Lung (tissue), 12 donors: ENCODE results near the gene ZNF48. TPM values are rescaled to one million over a fixed set of nuclear protein-coding genes. Genes with fewer than 3 reads are reported as not detected.

ENCODE experiments used
- ATAC-seq: fragments of 200-7000 bp; cut with Tn5 transposase; one replicate; pipeline ENCODE4 v1.9.1; 2020; ENCODE audit warnings: moderate number of reproducible peaks; ENCODE audit not compliant: insufficient read depth, low FRiP score
- DNase-seq, 3 donors: peaks; one replicate each; pipeline ENCODE4 v3.0.0-alpha.2; 2013 to 2017
- H3K27ac ChIP-seq, 2 donors: one replicate each; pipeline ENCODE4 v1.5.1; 2013; ENCODE audit warnings: mild to moderate bottlenecking in 2 of 2, moderate library complexity in 2 of 2, control low read depth in 1 of 2, inconsistent platforms in 1 of 2, low read depth in 1 of 2, low read length in 1 of 2
- H3K27me3 ChIP-seq, 3 donors: one replicate each; pipeline ENCODE4 v1.5.1; 2013; ENCODE audit warnings: low read length in 2 of 3; ENCODE audit not compliant: control insufficient read depth in 3 of 3, insufficient read depth in 3 of 3
- H3K36me3 ChIP-seq, 4 donors: one replicate each; pipeline ENCODE4 v1.5.1; 2013; ENCODE audit warnings: low read length in 4 of 4, mild to moderate bottlenecking in 1 of 4, moderate library complexity in 1 of 4; ENCODE audit not compliant: control insufficient read depth in 4 of 4, insufficient read depth in 4 of 4
- H3K4me1 ChIP-seq, 5 donors: one replicate each; pipeline ENCODE4 v1.5.1; 2013; ENCODE audit warnings: low read length in 5 of 5, mild to moderate bottlenecking in 2 of 5, moderate library complexity in 1 of 5; ENCODE audit not compliant: control insufficient read depth in 5 of 5, insufficient read depth in 5 of 5
- H3K4me3 ChIP-seq: one replicate; pipeline ENCODE4 v1.5.1; 2013; ENCODE audit warnings: mild to moderate bottlenecking, control low read depth, moderate library complexity
- H3K9ac ChIP-seq, 2 donors: one replicate each; pipeline ENCODE4 v1.5.1; 2013; ENCODE audit warnings: low read length in 2 of 2, control low read depth in 1 of 2; ENCODE audit not compliant: insufficient read depth in 1 of 2
- H3K9me3 ChIP-seq, 4 donors: one replicate each; pipeline ENCODE4 v1.5.1; 2013; ENCODE audit warnings: low read length in 3 of 4, mild to moderate bottlenecking in 1 of 4, moderate library complexity in 1 of 4; ENCODE audit not compliant: control insufficient read depth in 4 of 4, insufficient read depth in 3 of 4
- CTCF ChIP-seq: IDR thresholded peaks from 2 replicates; pipeline ENCODE4 v1.5.1; 2012; ENCODE audit warnings: mild to moderate bottlenecking; ENCODE audit errors: control extremely low read depth, extremely low read depth
- WGBS, 2 donors: extraction: QIAGEN DNeasy Blood & Tissue Kit; methylation state at CpG; one replicate each; pipeline ENCODE4 v1.1.7; 2013; 5-methylcytosine and 5-hydroxymethylcytosine counted together
- polyA plus RNA-seq, 2 donors: library from polyadenylated mRNA; stranded (reverse); fragments of 200-250 nt; gene quantifications; one replicate each; pipeline ENCODE4 v1.2.1, GENCODE V29; 2013
- total RNA-seq, 2 donors: library from RNA; depleted of rRNA in 1 of 2; stranded (reverse); fragments of >200 nt in 1 of 2; gene quantifications; one replicate each; pipeline ENCODE4 v1.2.1, GENCODE V29; 2014 to 2021
- donor health status: control.
- donor health status: control.
- donor health status: Bipolar disorder and iron deficiency.
- donor health status: healthy.
- donor health status: DM: yes; HTN: yes; CAD: no.

The ZNF48 gene
- total and polyA plus RNA-seq, 4 donors, result 4.2 to 8.0 (median 5.0) TPM

- no peaks in the 10 kb centered on the region for H3K27me3 ChIP-seq
- H3K4me1 ChIP-seq, result peaks cover 0 to 13% (median 6%) of the 10 kb centered on the region in 5 donors
- no peak overlapping the region for H3K27ac ChIP-seq
- H3K4me3 ChIP-seq, result no peak overlapping the region
- TF ChIP-seq CTCF, result no peak
- DNase-seq, result no peak
- H3K9me3 ChIP-seq, result no peaks in the 10 kb centered on the region
- H3K36me3 ChIP-seq, result peaks cover 0 to 27% (median 16%) of the 10 kb centered on the region in 4 donors
- no peak for ATAC-seq
- H3K9ac ChIP-seq, result no peak overlapping the region
- WGBS, 2 donors, result 92 to 98% methylated on average over 7 of the region's 7 CpGs
Measured at GRCh38 chr16:30348929-30349328, 46.3 kb upstream of the ZNF48 start.

- TF ChIP-seq CTCF, result no peak
- 37 to 76% methylated on average over 3 of the region's 3 CpGs for WGBS, 2 donors
- H3K27me3 ChIP-seq, result no peaks in the 10 kb centered on the region
- H3K4me1 ChIP-seq, result peaks cover 0 to 16% (median 8%) of the 10 kb centered on the region in 5 donors
- H3K27ac ChIP-seq, result no peak overlapping the region
- no peaks in the 10 kb centered on the region for H3K9me3 ChIP-seq
- peaks cover 0 to 27% (median 16%) of the 10 kb centered on the region in 4 donors for H3K36me3 ChIP-seq
- no peak for ATAC-seq
- no peak for DNase-seq
- no peak overlapping the region for H3K4me3 ChIP-seq
- H3K9ac ChIP-seq, result no peak overlapping the region
Measured at GRCh38 chr16:30349675-30350074, 45.5 kb upstream of the ZNF48 start.

- H3K4me3 ChIP-seq, result no peak overlapping the region
- DNase-seq, result no peak
- no peaks in the 10 kb centered on the region for H3K27me3 ChIP-seq
- peaks cover 0 to 16% (median 8%) of the 10 kb centered on the region in 5 donors for H3K4me1 ChIP-seq
- H3K9ac ChIP-seq, result no peak overlapping the region
- no peaks in the 10 kb centered on the region for H3K9me3 ChIP-seq
- no peak for ATAC-seq
- 69 to 83% methylated on average over 3 of the region's 3 CpGs for WGBS, 2 donors
- H3K27ac ChIP-seq, result no peak overlapping the region
- H3K36me3 ChIP-seq, result peaks cover 0 to 27% (median 16%) of the 10 kb centered on the region in 4 donors
- no peak for TF ChIP-seq CTCF
Measured at GRCh38 chr16:30350134-30350871, 44.9 kb upstream of the ZNF48 start.
